Embryonic facial prominence (tissue), 1 donor: ENCODE results near the gene MR1.
A peak's percentile ranks its signal among the peaks of the same experiment; 100 is the strongest.

ENCODE experiments used
- DNase-seq: peaks from one replicate; pipeline ENCODE4 v3.0.0-alpha.2; 2016; ENCODE audit errors: extremely low spot score

Gene MR1

GRCh38 chr1:181091309-181092040 is 57.7 kb downstream of the MR1 start:
- no peak for DNase-seq

GRCh38 chr1:181092056-181092455 is 58.3 kb downstream of the MR1 start:
- no peak for DNase-seq

DNA sequence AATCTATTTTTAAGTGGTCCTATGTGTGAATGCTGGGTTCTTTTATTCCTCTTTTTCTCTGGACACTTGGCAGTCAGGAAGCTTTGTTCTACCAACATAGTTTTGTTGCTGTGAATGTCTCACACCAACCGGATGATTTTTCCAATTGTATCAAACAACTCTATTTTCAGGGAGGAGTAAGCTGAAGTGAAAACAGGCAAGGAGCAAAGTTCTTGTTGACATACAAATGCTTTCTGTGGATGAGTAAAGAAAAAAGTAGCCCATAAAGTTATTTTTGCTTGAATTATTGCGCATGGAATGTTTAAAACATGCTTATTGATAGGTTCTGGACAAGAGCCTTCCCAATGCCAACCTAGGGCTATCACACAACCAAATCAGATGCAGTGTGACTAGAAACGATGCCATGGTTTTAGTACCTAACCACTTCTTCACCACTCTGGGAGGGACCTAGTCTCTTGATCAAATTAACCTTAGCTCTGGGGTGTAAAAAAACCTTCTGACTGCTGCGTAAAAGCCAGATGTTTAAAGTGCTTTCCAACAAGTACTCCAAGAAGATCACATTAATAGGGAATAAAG is 59.2 kb downstream of the MR1 start:
- DNase-seq = no peak

GRCh38 chr1:181094416-181095212 is 60.8 kb downstream of the MR1 start:
- DNase-seq = no peak

DNA sequence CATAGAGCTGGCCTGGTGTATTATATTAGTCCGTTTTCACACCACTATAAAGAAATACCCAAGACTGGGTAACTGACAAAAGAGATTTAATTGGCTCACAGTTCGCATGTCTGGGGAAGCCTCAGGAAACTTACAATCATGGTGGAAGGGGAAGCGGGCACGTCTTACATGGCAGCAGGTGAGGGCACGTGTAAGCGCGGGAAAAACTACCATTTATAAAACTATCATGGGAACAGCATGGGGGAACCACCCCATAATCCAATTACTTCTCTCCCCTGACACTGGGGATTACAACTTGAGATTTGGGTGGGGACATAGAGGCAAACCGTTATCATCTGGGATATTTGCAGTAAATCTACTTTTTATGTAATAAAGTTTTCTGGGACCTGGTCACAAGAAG is 61.5 kb downstream of the MR1 start:
- no peak for DNase-seq

- no peak for DNase-seq
Observed at GRCh38 chr1:181095763-181096184, 62.0 kb downstream of the MR1 start.

GRCh38 chr1:181097242-181097641 is 63.5 kb downstream of the MR1 start:
- no peak for DNase-seq

DNA sequence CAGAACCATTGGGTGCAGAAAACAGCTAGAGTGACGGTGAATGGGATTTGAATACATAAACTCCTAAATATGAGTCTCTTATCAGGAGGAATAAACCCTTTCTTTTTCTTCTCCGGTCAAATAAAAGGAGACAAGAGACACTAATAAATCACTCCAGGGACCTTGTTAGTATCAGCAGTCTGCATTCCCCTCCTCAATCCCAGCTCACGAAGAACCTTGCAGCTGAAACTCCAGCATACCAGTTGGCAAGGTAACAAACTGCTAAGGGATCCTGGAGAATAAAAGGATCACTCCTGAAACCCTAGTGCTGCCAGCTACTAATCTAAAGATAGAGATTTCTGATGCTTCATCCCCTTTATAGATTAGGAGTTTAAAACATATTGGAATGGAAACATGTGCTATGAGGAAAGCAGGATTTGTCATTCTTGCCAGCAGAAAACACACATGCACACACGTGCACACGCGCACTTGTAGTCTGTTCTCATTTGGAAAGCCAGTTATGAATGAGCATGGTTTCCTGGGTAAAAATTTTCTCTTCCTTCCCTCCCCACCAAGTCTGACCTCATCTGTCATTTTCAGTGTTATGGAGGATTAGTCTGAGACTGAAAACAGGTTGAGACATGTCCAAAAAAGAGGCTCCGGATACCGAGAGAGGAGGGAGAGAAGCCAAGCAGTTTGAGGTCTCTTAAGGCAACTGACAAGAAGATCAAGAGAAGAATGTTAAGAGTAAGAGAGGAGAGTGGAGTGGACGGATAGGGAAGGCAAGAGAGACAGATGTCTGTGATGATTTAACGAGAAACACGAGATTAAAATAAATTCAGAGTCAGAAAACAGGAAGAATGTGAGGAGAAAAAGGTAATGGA is 65.6 kb downstream of the MR1 start:
- no peak for DNase-seq

DNA sequence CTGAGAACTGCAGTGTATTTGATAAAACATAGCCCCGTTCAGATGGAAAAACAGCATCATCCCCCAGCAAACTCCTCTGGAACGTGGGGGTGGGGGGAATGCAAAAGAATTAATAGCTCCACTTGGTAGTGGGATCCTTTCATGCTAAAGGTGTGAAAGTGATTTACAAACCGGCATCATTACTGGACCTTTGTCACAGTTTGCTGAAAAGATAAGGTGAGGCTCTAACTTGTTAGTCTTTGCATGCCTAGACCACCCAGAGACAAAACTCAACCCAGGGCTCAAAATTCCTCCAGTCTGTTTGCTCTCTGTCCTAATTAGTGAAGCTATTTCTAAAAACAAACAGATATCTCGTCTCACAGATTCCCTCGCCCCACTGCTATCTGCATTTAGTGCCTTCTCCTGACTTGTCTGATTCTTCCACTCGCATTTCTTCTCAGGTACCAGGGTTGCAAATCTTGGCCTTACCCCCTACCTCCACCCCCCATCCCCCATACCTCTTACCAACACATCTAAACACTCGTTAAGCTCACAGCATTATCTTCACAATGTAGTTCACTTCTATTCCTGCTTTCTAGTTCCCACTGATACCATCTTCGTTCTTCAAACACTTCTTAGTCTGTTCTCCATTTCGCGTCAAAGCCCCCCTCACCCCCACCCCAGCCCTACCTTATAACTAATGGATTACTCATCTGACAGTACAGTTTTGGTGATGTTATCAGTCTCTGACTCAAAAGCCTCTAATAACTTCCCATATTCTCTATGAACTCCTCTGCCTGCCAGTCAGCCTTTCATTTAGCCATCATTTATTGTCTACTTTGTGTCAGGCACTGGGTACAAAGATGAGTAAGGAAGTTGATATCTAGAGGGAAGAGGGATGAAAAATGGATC is 66.5 kb downstream of the MR1 start:
- no peak for DNase-seq

DNA sequence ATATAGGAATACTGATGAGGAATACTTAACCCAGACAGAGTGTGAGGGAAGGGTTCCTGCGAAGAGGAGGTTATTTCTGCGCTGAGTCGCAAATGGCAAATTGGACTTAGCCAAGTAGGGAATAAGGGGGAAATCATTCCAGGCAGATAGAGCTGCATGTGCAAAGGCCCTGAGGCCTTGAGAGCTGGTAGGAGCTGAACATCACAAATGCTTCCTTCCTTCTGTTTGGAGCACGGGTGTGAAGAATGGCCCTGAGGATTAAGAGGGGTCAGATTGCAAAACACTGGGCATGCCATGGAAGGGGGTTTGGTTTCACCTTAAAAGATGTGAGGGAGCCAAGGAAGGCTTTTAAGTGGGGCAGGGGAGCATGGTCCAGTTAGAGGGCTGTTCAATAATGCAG is 67.2 kb downstream of the MR1 start:
- no peak for DNase-seq

DNA sequence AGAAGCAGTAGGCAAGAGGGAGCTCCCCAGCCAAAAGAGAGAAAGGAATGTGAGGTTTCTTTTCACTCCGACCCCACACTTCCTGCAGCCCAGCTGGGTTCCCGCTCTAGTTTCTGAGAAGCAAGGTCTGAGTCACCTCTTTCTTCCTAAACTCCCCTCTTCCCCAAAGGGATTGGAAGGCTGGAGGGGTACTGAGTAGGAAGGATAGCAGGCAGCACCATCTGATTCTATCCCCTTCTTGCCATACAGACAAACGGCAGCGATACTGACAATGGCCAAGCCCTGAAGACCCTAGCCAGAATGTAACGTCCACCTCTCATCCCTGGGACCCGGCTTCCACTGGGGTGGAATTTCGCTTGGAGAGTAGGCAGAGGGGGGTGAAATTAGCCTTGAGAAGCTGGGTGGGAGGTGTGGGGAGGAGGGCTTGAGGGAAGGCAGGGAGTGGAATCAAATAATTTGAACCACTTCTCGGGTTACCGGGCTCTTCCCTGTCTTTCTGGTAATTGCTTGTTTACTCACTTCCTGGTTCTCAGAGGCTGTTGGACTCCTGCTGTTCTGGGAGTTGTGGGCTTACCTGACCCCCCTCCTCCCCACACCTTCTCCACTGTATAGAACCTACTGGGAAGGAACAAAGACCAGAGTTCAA is 67.9 kb downstream of the MR1 start:
- no peak for DNase-seq

- DNase-seq = no peak
Observed at GRCh38 chr1:181102841-181103240, 69.1 kb downstream of the MR1 start.

DNA sequence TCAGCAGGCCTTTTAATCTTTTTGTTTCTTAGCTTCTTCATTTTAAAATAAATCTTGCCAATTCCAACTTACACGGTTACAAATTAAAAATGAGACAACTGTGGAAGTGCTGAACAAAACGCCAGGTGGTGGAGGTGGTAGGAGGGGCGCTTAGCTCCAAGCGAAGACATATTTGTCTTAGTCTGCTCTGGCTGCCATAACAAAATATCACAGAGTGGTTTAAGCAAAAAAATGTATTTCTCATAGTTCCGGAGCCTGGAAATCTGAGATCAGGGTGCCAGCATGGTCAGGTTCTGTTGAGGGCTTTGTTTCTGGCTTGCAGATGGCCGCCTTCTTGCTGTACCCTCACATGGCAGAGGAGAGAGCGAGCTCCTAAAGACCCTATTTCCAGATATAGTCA is 69.6 kb downstream of the MR1 start:
- no peak for DNase-seq

- no peak for DNase-seq
Observed at GRCh38 chr1:181104042-181104789, 70.4 kb downstream of the MR1 start.

DNA sequence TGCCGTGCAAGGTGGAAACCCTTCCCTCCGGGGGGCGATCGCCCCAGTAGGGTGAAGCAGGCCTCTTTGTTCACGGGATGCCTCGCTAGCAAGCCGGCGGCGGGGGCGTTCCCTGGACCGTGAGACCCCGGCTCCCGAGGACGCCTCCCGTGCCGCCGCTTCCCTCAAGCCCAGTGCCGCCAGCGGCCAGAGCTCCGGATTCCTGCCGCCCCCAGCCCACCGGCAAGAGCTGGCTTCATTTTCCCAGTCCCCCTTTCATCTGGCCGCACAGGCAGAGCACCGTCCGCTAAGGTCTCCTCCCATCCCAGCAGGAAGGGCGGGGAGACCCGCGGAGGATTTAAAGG is 71.0 kb downstream of the MR1 start:
- DNase-seq = no peak

- DNase-seq = peak; percentile 90
Observed at GRCh38 chr1:181105134-181106021, 71.6 kb downstream of the MR1 start.

DNA sequence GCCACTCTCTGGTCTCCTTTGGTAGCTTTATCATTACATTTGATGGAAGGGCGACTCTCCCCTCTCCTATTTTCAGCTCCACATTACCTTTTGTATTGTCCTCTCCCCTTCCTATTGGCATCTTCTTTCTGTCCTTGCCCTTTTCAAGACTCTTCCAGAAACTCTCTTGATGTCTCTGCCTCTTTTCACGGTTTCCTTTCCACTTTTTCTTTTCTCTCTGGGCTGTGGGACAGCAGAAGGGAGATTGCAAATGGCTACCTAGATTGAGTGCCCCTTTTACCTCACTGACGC is 72.2 kb downstream of the MR1 start:
- no peak for DNase-seq

- DNase-seq = no peak
Observed at GRCh38 chr1:181106479-181106878, 72.7 kb downstream of the MR1 start.

GRCh38 chr1:181107711-181108110 is 73.9 kb downstream of the MR1 start:
- DNase-seq = no peak
